ENCODE results near the gene TTL.
"Not testable (repeated sequence)": the region's sequence is repeated elsewhere in the genome, so short reads cannot be mapped to it uniquely, and the experiment has no call there.

TTL gene

DNA sequence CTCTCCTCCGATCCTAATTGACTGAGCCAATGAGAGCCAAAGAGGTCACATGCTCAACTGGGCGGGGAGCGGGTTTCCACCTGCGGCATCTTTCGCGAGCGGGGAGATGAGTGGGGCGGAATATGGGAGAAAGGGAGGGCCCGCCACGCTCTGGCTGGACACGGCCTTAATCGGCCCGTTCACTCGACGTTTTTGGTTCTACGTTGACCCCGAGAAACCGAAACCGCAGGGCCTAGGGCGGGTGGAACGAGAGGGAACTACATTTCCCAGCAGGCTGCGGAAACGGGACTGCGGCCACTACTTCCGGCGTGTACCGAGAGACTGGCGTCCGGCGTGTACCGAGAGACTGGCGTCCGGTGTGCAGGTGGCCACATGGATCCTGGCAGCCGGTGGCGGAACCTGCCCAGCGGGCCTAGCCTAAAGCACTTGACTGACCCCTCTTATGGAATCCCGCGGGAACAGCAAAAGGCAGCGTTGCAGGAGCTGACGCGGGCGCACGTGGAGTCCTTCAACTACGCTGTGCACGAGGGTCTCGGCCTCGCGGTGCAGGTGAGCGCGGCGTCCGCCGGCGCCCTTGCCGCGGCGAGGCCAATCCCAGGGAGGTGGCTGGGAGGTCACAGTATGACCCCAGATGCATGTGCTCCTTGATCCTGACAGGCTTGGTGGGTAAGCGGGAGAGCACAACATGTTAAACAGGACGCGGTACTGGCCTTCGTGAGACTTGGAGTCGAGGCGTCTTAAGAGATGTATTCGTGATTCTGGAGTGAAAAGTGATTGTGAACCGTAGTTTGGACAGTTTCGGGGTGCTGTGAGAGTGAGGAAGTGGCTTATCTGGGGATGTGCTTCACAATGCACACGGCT is 60.4 kb downstream of the TTL start, which contains the start of gene POLR1B:
Gene POLR1B, plus strand, starts transcription at position 343 of the 861 bp plus-strand sequence. Its CDS starts 30 bp downstream, at position 373.
- no peak for TF ChIP-seq CTCF (IDR thresholded peaks at IDR 0.05)
- Histone ChIP-seq H3K36me3 (no peaks in the 10 kb centered on the region), H3K4me1 (ENCODE audit: control insufficient read depth in 1 of 2, insufficient read depth in 1 of 2, low read depth in 1 of 2, low read length in 1 of 2) (peaks cover 22% of the 10 kb centered on the region in 2 experiments), H3K9me3 (no peaks in the 10 kb centered on the region), H3K4me3 (ENCODE audit: low read depth in 1 of 2, low read length in 1 of 2) (peak within 1 kb of the TSS; percentile 88 to 91), H3K27me3 (no peaks in the 10 kb centered on the region), H3K27ac (peak within 1 kb of the TSS; percentile 91)

GRCh38 chr2:112542984-112543661 is 61.2 kb downstream of the TTL start:
- no peaks in the 10 kb centered on the region for H3K9me3 ChIP-seq
- H3K4me1 ChIP-seq (ENCODE audit: control insufficient read depth in 1 of 2, insufficient read depth in 1 of 2, low read depth in 1 of 2, low read length in 1 of 2), result peaks cover 22 to 25% of the 10 kb centered on the region in 2 experiments
- no peaks in the 10 kb centered on the region for H3K27me3 ChIP-seq
- H3K4me3 ChIP-seq (ENCODE audit: low read depth in 1 of 2, low read length in 1 of 2), result peak overlapping the region; percentile 88 to 91
- no peak overlapping the region for H3K27ac ChIP-seq
- no peaks in the 10 kb centered on the region for H3K36me3 ChIP-seq
- no peak for TF ChIP-seq CTCF (IDR thresholded peaks at IDR 0.05)

- TF ChIP-seq CTCF (IDR thresholded peaks at IDR 0.05), result no peak
- peaks cover 12 to 17% of the 10 kb centered on the region in 2 experiments for H3K4me1 ChIP-seq (ENCODE audit: control insufficient read depth in 1 of 2, insufficient read depth in 1 of 2, low read depth in 1 of 2, low read length in 1 of 2)
- no peak overlapping the region for H3K27ac ChIP-seq
- H3K36me3 ChIP-seq, result peaks cover 20% of the 10 kb centered on the region
- no peaks in the 10 kb centered on the region for H3K9me3 ChIP-seq
- H3K4me3 ChIP-seq (ENCODE audit: low read depth in 1 of 2, low read length in 1 of 2), result no peak overlapping the region
- no peaks in the 10 kb centered on the region for H3K27me3 ChIP-seq
These were observed 65.4 kb downstream of the TTL start for GRCh38 chr2:112547333-112547732.

DNA sequence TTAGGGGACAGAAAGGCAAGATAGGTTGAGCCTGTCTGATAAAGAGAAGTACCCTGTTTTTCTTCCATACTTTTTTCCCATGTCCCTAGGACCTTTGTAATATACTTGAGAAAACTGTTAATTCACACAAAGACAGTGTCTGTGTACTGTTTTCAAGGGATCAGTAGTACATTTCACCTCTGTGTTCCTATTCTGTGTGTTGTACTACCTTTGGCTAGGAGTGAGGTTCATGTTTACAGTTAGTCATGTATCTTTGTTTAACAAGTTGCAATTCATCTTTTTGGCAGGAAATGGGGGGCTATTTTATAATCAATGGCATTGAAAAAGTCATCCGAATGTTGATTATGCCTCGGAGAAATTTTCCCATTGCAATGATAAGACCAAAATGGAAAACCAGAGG is 67.0 kb downstream of the TTL start:
- no peak overlapping the region for H3K27ac ChIP-seq
- H3K4me3 ChIP-seq (ENCODE audit: low read depth in 1 of 2, low read length in 1 of 2), result no peak overlapping the region
- H3K36me3 ChIP-seq, result peaks cover 35% of the 10 kb centered on the region
- H3K9me3 ChIP-seq, result no peaks in the 10 kb centered on the region
- no peak for TF ChIP-seq CTCF (IDR thresholded peaks at IDR 0.05)
- H3K4me1 ChIP-seq (ENCODE audit: control insufficient read depth in 1 of 2, insufficient read depth in 1 of 2, low read depth in 1 of 2, low read length in 1 of 2), result peaks cover 0 to 3% of the 10 kb centered on the region in 2 experiments
- H3K27me3 ChIP-seq, result no peaks in the 10 kb centered on the region

DNA sequence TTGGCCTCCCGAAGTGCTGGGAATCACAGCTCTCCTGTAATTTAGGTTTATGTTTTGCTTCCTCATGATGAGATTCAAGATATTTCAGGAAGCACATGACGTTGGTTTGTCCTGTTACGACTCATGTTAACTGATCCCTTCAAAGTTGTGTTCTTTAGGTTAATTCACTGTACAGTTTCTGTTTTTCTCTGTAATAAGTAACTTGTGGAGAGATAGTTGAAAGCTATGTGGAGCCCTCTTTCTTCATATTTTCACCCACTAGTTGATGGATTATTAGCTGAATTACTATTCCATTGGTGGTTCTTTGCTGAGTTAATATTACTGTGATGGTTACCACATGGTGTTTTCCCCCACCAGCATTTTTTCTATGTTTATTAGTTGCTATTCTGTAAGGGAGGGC is 84.1 kb downstream of the TTL start:
- no peaks in the 10 kb centered on the region for H3K27me3 ChIP-seq
- peaks cover 14% of the 10 kb centered on the region for H3K36me3 ChIP-seq
- no peaks in the 10 kb centered on the region for H3K4me1 ChIP-seq (ENCODE audit: control insufficient read depth in 1 of 2, insufficient read depth in 1 of 2, low read depth in 1 of 2, low read length in 1 of 2)
- TF ChIP-seq CTCF (IDR thresholded peaks at IDR 0.05), result no peak
- no peaks in the 10 kb centered on the region for H3K9me3 ChIP-seq
- H3K4me3 ChIP-seq (ENCODE audit: low read depth in 1 of 2, low read length in 1 of 2), result no peak overlapping the region
- H3K27ac ChIP-seq, result no peak overlapping the region

- H3K36me3 ChIP-seq, result peaks cover 14% of the 10 kb centered on the region
- H3K4me3 ChIP-seq (ENCODE audit: low read depth in 1 of 2, low read length in 1 of 2), result not testable (repeated sequence)
These were observed 84.6 kb downstream of the TTL start for GRCh38 chr2:112566508-112566907.

More at GRCh38 chr2:112566508-112566907, 84.6 kb downstream of the TTL start:
- not testable (repeated sequence) for H3K9me3 ChIP-seq; H3K27me3 ChIP-seq; H3K4me1 ChIP-seq (ENCODE audit: control insufficient read depth in 1 of 2, insufficient read depth in 1 of 2, low read depth in 1 of 2, low read length in 1 of 2); H3K27ac ChIP-seq

All from neutrophil (primary cell).